Adrenal gland (tissue), 12 donors: ENCODE results near the gene PTPRD. TPM values are rescaled to one million over a fixed set of nuclear protein-coding genes. Genes with fewer than 3 reads are reported as not detected.

ENCODE experiments used
- DNase-seq, 7 donors: peaks; one replicate each; pipeline ENCODE4 v3.0.0-alpha.2; 2019 to 2020
- H3K27ac ChIP-seq, 5 donors: fragments of 200-600 bp; sonication (generic) in 4 of 5; 1 replicate in 3 of 5; 2 replicates in 2 of 5; pipeline versions ENCODE4 v1.5.1 to v1.8.0; 2016 to 2020; ENCODE audit warnings: mild to moderate bottlenecking in 1 of 5
- H3K27me3 ChIP-seq: fragments of 200-600 bp; 2 replicates; pipeline ENCODE4 v1.8.0; 2021
- H3K36me3 ChIP-seq, 2 donors: fragments of 200-600 bp; replicated peaks in 1 of 2; 1 replicate in 1 of 2; 2 replicates in 1 of 2; pipeline versions ENCODE4 v1.5.1 to v1.8.0; 2018 to 2022
- H3K4me1 ChIP-seq, 2 donors: fragments of 200-600 bp; replicated peaks in 1 of 2; 1 replicate in 1 of 2; 2 replicates in 1 of 2; pipeline versions ENCODE4 v1.5.1 to v1.8.0; 2018 to 2021
- H3K4me3 ChIP-seq, 4 donors: fragments of 200-600 bp; sonication (generic) in 3 of 4; one replicate each; pipeline ENCODE4 v1.5.1; 2016 to 2018
- H3K9me3 ChIP-seq, 3 donors: fragments of 200-600 bp; sonication (generic) in 1 of 3; replicated peaks in 1 of 3; 1 replicate in 2 of 3; 2 replicates in 1 of 3; pipeline versions ENCODE4 v1.5.1 to v1.8.0; 2016 to 2021
- CTCF ChIP-seq, 6 experiments: fragments of 450-650 bp in 4 of 6; fragments of 200-600 bp in 2 of 6; sonication (generic) in 1 of 6; IDR thresholded peaks; 1 replicate in 5 of 6; 2 replicates in 1 of 6; pipeline versions ENCODE4 v1.5.1 to v1.8.0; 2016 to 2021; ENCODE audit warnings: antibody characterized with exemption in 6 of 6, mild to moderate bottlenecking in 2 of 6, moderate library complexity in 1 of 6
- POLR2A ChIP-seq, 2 donors: fragments of 450-650 bp; IDR thresholded peaks; one replicate each; pipeline ENCODE4 v1.6.1; 2017; ENCODE audit warnings: antibody characterized with exemption in 2 of 2, mild to moderate bottlenecking in 2 of 2, moderate library complexity in 1 of 2
- WGBS, 4 donors: extraction: QIAGEN DNeasy Blood & Tissue Kit in 2 of 4; methylation state at CpG; one replicate each; pipeline versions ENCODE4 v1.1.5 to v1.1.7; 2013 to 2017; 5-methylcytosine and 5-hydroxymethylcytosine counted together
- intact Hi-C, 2 donors: fragments of 100-400 bp; cut with DNase I; formaldehyde crosslinking; loops; one replicate each; pipeline versions ENCODE4 v1.14.1 to v1.15.0; 2022 to 2023
- polyA plus RNA-seq, 3 donors: library from polyadenylated mRNA; stranded (reverse); fragments of 200-250 nt in 2 of 3; fragments of 350-450 nt in 1 of 3; fragmentation: Illumina TruSeq in 1 of 3; extraction: RNeasy Lipid Tissue Mini Kit (QIAGEN cat#74804) in 1 of 3; gene quantifications; one replicate each; pipeline ENCODE4 v1.2.3, GENCODE V29; 2013 to 2014
- total RNA-seq, 9 donors: library from RNA; depleted of rRNA in 4 of 9; stranded (reverse); fragments of >200 nt in 4 of 9; fragments of 120-200 nt in 1 of 9; fragmentation: NEBNext Ultra II Directional in 1 of 9; extraction: Animal tissue kit (Norgen Biotek cat#: 25700) in 1 of 9; gene quantifications; one replicate each; pipeline versions ENCODE4 v1.1.0 to v1.2.4, GENCODE V29; 2013 to 2023
- donor health status: healthy with polysubstance abuse.
- donor health status: Bipolar disorder and iron deficiency.
- donor health status: DM: yes; HTN: yes; CAD: no.
- donor health status: DM: no; HTN: no; CAD: no.
- donor health status: DM: no; HTN: no; CAD: no.
- donor health status: DM: yes; HTN: yes; CAD: no.

PTPRD gene
- total and polyA plus RNA-seq, 12 donors: 0.61 to 71.2 (median 4.5) TPM

- H3K9me3 ChIP-seq: no peaks in the 10 kb centered on the region
- no peak for DNase-seq
- TF ChIP-seq POLR2A (IDR thresholded peaks at IDR 0.05) (no peak), CTCF (IDR thresholded peaks at IDR 0.05) (no peak)
- no peaks in the 10 kb centered on the region for H3K36me3 ChIP-seq
- 33 to 50% (median 44%) methylated on average over 1 of the region's 1 CpG for WGBS, 4 donors
- H3K27ac ChIP-seq: no peak overlapping the region
- no peak overlapping the region for H3K4me3 ChIP-seq
- peaks cover 5% of the 10 kb centered on the region for H3K27me3 ChIP-seq
- intact Hi-C loops: no loop called here
- H3K4me1 ChIP-seq: no peaks in the 10 kb centered on the region
These were observed 1741.4 kb downstream of the PTPRD start for GRCh38 chr9:8871396-8871795.

- no peak for DNase-seq
- Histone ChIP-seq H3K4me3 (no peak overlapping the region), H3K27me3 (peaks cover 7% of the 10 kb centered on the region), H3K9me3 (no peaks in the 10 kb centered on the region), H3K27ac (no peak overlapping the region), H3K4me1 (no peaks in the 10 kb centered on the region), H3K36me3 (no peaks in the 10 kb centered on the region)
- TF ChIP-seq POLR2A (IDR thresholded peaks at IDR 0.05): no peak
- no peak for TF ChIP-seq CTCF (IDR thresholded peaks at IDR 0.05)
- 65 to 81% (median 71%) methylated on average over 3 of the region's 3 CpGs for WGBS, 4 donors
- intact Hi-C loops: no loop called here
These were observed 1743.0 kb downstream of the PTPRD start for GRCh38 chr9:8869812-8870211.

GRCh38 chr9:8868632-8869031 lies 1744.2 kb downstream of the PTPRD start:
- TF ChIP-seq POLR2A (IDR thresholded peaks at IDR 0.05) (no peak), CTCF (IDR thresholded peaks at IDR 0.05) (no peak)
- H3K27me3 ChIP-seq: peaks cover 7% of the 10 kb centered on the region
- WGBS, 4 donors: 79 to 90% (median 86%) methylated on average over 1 of the region's 1 CpG
- no peaks in the 10 kb centered on the region for H3K36me3 ChIP-seq
- no peak for DNase-seq
- intact Hi-C loops: no loop called here
- H3K4me3 ChIP-seq: no peak overlapping the region
- H3K9me3 ChIP-seq: no peaks in the 10 kb centered on the region
- H3K27ac ChIP-seq: no peak overlapping the region
- no peaks in the 10 kb centered on the region for H3K4me1 ChIP-seq

DNA sequence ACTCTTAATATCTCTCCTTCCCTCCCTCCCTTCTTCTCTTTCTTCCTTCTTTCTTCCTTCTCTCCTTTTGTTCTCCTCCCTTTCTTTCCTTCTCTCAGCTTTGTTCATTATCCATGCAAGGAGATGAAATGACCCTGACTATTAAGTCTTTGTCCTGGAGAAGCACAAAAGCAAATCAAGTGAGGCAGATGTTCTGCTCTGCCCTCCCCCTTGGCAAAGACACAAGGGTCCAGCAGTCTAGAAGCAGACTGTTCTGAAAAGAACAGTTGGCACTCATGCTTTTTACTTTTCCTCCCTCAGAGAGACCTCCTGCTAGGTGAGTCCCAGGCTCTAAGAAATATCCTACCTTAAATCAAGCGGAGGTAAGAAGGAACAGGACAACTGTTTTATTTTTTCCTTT lies 1745.7 kb downstream of the PTPRD start:
- Histone ChIP-seq H3K36me3 (no peaks in the 10 kb centered on the region), H3K9me3 (no peaks in the 10 kb centered on the region), H3K4me3 (no peak overlapping the region), H3K27ac (no peak overlapping the region), H3K4me1 (no peaks in the 10 kb centered on the region), H3K27me3 (peaks cover 7% of the 10 kb centered on the region)
- intact Hi-C loops: no loop called here
- 96 to 100% (median 97%) methylated on average over 1 of the region's 1 CpG for WGBS, 4 donors
- no peak for DNase-seq
- no peak for TF ChIP-seq CTCF (IDR thresholded peaks at IDR 0.05)
- no peak for TF ChIP-seq POLR2A (IDR thresholded peaks at IDR 0.05)
